C4-2B (cell line): Measurements from ENCODE around the gene GCH1.

Source experiments
- ZFX ChIP-seq: fragments of 450-650 bp; IDR thresholded peaks from 2 replicates; pipeline ENCODE4 v1.6.1; 2017
- TF ChIP-seq, protein P1 (sequence below): fragments of 450-650 bp; conservative IDR thresholded peaks from 2 replicates; pipeline ENCODE4 v1.5.1; 2017; ENCODE audit warnings: mild to moderate bottlenecking

DNA sequence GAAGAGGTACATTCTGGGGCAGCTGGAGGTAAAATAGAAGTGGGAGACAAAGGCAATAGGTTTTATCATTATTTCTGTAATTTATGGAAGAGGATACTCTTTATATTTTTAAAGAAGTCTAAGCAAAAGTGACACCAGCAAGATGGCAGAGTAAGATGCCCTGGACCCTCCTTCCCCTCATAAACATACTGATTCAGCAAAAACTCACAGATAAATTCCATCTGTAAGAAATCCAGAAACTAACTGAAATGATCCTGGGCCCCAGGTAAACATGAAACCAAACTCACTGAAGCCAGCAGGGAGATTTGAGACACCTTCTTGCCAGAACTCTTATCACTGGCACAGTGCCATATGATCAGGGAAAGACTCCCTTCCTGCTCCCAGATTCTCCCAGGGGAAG lies 79.9 kb downstream of the GCH1 start:
- TF ChIP-seq, protein P1, sequence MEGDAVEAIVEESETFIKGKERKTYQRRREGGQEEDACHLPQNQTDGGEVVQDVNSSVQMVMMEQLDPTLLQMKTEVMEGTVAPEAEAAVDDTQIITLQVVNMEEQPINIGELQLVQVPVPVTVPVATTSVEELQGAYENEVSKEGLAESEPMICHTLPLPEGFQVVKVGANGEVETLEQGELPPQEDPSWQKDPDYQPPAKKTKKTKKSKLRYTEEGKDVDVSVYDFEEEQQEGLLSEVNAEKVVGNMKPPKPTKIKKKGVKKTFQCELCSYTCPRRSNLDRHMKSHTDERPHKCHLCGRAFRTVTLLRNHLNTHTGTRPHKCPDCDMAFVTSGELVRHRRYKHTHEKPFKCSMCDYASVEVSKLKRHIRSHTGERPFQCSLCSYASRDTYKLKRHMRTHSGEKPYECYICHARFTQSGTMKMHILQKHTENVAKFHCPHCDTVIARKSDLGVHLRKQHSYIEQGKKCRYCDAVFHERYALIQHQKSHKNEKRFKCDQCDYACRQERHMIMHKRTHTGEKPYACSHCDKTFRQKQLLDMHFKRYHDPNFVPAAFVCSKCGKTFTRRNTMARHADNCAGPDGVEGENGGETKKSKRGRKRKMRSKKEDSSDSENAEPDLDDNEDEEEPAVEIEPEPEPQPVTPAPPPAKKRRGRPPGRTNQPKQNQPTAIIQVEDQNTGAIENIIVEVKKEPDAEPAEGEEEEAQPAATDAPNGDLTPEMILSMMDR, result no peak
- no peak for TF ChIP-seq ZFX
